GM10847 (cell line): Measurements from ENCODE around the gene ZMYND8.

ENCODE experiments used
- POLR2A ChIP-seq: IDR thresholded peaks from 2 replicates; pipeline ENCODE4 v1.6.1; 2011; ENCODE audit not compliant: insufficient read length; ENCODE audit errors: extremely low read depth

The ZMYND8 gene

DNA sequence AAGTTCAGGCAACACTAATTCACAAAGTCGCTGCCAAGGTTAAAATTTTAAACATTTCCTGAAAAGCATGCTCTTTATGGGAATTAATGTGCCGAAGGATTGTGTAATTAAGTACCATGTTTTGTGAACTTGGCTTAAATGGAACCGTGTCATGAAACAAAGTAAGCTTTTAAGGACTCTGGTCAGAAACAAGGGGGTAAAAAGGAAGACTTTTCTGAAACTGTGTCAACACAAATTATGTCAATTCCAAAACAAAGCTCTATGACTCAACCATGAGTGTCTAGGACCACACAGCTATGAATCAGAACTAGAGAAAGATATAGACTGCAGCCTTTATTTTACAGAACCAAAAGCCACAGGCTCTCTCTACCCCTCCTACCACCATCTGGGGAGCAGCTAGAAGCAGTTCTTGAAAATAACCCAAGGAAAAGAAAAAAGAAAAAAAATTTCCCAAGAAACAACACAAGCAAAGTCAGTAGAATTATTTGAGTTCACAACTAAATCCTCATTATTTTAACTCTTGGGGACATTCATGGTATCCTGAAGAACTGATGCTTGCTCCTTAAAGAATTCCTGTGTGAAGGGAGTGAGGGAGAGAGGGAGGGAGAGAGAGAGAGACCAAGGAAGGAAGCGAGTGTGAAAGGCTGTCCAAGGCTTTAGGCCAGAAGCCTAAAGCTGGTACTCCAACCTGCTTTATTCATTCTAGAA, 81.9 kb downstream of the ZMYND8 start:
- TF ChIP-seq POLR2A = no peak

- TF ChIP-seq POLR2A = no peak
Measured at GRCh38 chr20:47273591-47274235, 82.8 kb downstream of the ZMYND8 start.

DNA sequence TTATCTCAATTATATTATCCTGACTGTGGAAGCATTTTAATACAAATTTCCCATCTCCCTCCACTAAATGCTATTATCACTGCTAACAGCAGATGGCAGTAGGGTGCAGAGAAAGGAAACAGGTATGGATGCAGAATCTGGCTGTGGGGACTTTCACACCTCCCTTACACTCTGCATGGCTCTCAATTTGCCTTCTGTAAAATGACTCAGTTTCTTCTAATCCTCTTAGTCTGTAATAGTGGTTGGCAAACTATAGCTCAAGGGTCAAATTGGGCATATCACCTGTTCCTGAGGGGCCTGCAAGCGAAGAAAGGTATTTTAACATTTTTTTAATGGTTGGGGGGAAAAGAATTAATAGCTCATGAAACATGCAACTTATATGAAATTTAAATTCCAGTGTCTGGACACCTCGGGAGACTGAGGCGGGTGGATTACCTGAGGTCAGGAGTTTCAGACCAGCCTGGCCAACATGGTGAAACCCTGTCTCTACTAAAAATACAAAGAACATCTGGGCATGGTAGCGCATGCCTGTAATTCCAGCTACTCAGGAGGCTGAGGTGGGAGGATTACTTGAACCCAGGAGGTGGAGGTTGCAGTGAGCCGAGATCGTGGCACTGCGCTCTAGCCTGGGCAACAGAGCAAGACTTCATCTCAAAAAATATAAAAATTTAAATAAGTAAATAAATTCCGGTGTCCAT, 83.5 kb downstream of the ZMYND8 start:
- no peak for TF ChIP-seq POLR2A

- no peak for TF ChIP-seq POLR2A
Measured at GRCh38 chr20:47271046-47271615, 85.4 kb downstream of the ZMYND8 start.

DNA sequence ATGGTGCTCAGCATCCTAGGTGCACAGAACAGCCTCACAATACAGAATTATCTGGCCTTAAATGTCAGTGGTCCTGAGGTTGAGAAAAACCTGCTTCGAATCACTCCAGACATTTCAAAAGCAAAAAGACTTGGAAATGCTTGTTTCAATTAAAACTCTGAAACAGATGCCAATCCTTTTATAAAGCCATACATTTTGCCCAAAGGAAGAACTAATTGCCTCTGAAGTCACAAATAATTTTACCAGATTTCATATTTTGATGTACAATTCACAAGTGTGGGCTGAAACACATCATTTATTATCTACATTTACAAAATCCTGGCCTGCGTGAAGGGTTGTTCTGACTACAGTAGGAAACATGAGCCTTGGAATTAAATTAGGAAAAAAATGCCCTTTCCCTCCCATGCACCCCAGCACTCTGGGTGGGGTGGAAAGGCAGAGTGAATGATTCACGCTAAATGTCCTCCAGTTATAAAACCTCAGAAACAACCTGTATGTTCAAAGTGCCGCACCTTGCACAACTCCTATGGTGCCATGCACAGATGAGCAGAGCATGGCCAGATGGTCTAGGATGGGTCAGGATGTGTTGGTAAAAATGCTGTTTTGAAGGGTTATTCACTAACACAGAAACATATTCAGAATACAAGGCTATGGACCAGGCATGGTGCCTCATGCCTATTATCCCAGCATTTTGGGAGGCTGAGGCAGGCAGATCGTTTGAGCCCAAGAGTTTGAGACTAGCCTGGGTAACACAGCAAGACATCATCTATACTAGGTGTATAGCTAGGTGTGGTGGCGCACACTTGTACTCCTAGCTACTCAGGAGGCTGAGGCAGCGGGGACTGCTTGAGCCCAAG, 87.0 kb downstream of the ZMYND8 start:
- TF ChIP-seq POLR2A = no peak

GRCh38 chr20:47267621-47268020, 88.9 kb downstream of the ZMYND8 start:
- no peak for TF ChIP-seq POLR2A

- no peak for TF ChIP-seq POLR2A
Measured at GRCh38 chr20:47266847-47267515, 89.5 kb downstream of the ZMYND8 start.

GRCh38 chr20:47265984-47266383, 90.5 kb downstream of the ZMYND8 start:
- no peak for TF ChIP-seq POLR2A

DNA sequence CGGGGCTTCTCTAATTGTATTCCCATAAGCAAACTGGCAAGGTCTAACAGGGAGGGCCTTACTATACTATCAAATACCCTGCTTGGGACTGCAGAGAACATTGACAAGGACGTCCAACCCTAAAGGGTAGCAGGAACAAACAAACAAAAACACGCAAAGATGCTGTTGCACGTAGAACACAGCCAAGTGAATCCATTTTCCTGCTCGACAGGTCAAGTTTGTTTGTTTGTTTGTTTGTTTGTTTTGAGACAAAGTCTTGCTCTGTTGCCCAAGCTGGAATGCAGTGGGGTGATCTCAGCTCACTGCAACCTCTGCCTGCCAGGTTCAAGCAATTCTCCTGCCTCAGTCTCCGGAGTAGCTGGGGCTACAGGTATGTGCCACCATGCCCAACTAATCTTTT, 91.3 kb downstream of the ZMYND8 start:
- TF ChIP-seq POLR2A = no peak

DNA sequence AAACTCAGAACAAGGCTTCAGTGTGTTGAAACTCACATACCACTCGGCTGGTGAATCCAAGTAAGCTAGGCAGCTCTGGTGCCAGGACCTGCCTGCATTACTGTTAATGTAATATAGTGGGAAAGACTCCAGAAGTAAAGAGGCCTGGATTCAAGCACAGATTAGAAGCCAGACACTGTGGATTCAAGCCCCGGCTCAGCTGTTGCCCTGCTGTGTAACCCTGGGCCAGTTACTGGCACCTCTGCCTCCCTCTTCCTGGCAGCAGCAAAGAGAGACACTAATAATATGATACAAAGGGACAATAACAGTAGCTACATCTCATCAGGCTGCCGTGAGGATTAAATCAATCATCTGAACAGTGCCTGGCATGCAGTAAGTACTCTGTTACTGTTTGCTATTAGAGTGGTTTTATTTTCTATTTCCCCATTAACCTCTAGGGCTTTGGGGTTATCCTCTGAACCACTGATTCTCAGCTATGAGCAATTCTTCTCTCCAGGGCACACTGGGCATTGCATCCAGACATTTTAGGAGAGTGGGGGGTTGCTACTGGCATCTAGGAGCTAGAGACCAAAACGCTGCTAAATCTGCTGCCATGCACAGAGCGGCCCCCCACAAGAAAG, 92.9 kb downstream of the ZMYND8 start:
- no peak for TF ChIP-seq POLR2A

DNA sequence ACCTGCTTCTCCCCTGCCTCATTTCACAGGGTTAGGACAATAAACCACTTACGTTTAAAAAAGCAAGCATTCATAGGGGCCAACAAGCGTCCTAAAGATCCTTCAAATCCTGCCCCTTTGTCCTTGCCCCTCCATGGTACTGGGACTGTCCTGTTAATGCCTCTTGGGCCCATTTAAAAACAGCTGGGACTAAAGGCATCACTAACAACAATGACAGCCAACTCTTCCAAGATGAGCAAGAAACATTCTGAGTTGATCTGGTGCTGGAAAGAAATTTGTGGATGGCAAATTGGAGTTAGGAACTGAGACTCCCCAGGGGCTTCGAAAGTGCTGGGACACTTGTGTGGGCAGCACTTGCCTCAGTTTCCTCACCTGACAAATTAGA, 93.4 kb downstream of the ZMYND8 start:
- no peak for TF ChIP-seq POLR2A

DNA sequence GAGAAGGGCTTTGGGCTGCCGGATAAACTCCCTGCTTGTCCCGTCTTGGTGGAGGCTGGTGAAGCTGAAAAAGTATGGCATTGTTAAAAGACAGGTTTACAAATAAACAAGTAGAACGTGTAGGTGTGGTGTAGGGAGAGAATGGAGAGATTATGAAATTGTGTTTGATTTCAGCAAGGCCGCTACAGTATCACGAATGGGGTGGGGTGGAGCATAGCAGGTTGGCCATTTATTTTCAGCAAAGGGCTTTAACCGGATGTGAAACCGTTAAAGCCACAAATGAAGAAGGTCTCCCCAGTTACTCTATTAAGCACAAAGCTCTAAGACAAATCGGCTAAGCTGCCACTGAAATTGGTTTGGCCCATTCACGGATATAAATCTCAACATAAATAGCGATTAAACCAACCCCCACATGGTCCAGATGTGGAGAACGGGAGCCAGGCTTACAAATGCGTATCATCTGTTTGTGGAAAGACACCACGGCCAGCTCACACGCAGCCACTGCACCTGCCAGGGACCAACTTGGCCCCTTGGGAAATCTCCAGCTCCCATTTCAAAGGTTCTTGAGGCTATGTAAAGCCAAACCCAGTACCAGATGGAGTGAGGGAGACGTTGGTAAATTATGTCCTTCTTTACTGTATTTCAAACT, 94.0 kb downstream of the ZMYND8 start:
- TF ChIP-seq POLR2A = no peak

DNA sequence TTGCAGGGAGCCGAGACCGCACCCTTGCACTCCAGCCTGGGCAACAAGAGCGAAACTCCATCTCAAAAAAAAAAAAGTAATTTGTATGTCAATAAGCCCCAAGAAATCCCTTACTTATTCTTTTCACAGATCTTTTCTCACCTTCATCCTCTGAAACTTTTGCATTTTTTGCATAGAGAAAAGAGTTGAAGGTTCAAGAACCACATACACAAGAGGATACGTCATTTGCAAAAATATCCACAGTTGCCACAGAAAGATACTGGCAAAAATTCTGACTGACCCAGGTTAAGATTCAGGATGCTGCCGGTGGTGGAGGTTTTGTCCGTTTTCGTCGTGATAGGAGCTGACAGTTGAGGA, 94.5 kb downstream of the ZMYND8 start:
- no peak for TF ChIP-seq POLR2A
